Smooth muscle cell (in vitro differentiated cells): ENCODE data around the gene ALK. TPM values are rescaled to one million over a fixed set of nuclear protein-coding genes. Genes with fewer than 3 reads are reported as not detected.

ENCODE experiments used
- DNase-seq: peaks from one replicate; lab custom pipeline; 2025; ENCODE audit not compliant: unreplicated experiment; lab: John Stamatoyannopoulos, UW
- H2AFZ ChIP-seq: fragments of 200-600 bp; sonication (generic); 2 replicates; pipeline ENCODE4 v1.6.0; 2016; ENCODE audit warnings: antibody characterized with exemption, low read depth, mild to moderate bottlenecking
- H3F3A ChIP-seq: fragments of 200-600 bp; sonication (generic); 2 replicates; pipeline ENCODE4 v1.6.0; 2017; ENCODE audit warnings: antibody characterized with exemption, low read depth
- H3K27ac ChIP-seq: fragments of 200-600 bp; sonication (generic); 2 replicates; pipeline ENCODE4 v1.5.1; 2016; ENCODE audit warnings: low read depth, mild to moderate bottlenecking
- H3K27me3 ChIP-seq: fragments of 200-600 bp; sonication (generic); 2 replicates; pipeline ENCODE4 v1.6.1; 2016; ENCODE audit warnings: low read depth, mild to moderate bottlenecking
- H3K36me3 ChIP-seq: fragments of 200-600 bp; sonication (generic); 2 replicates; pipeline ENCODE4 v1.5.1; 2016; ENCODE audit warnings: low read depth
- H3K4me1 ChIP-seq: fragments of 200-600 bp; sonication (generic); 2 replicates; pipeline ENCODE4 v1.5.1; 2016; ENCODE audit warnings: low read depth
- H3K4me2 ChIP-seq: fragments of 200-600 bp; sonication (generic); 2 replicates; pipeline ENCODE4 v1.6.0; 2016; ENCODE audit warnings: mild to moderate bottlenecking
- H3K4me3 ChIP-seq: fragments of 200-600 bp; sonication (generic); 2 replicates; pipeline ENCODE4 v1.5.1; 2016; ENCODE audit warnings: mild to moderate bottlenecking
- H3K79me2 ChIP-seq: fragments of 200-600 bp; sonication (generic); 2 replicates; pipeline ENCODE4 v1.6.0; 2016; ENCODE audit warnings: low read depth, mild to moderate bottlenecking
- H3K9ac ChIP-seq: fragments of 200-600 bp; sonication (generic); 2 replicates; pipeline ENCODE4 v1.6.0; 2016; ENCODE audit warnings: low read depth
- H3K9me3 ChIP-seq: fragments of 200-600 bp; sonication (generic); replicated peaks from 2 replicates; pipeline ENCODE4 v1.5.1; 2016; ENCODE audit warnings: low read depth
- H4K20me1 ChIP-seq: fragments of 200-600 bp; sonication (generic); 2 replicates; pipeline ENCODE4 v1.6.0; 2016; ENCODE audit warnings: low read depth
- CTCF ChIP-seq: fragments of 200-600 bp; sonication (generic); IDR thresholded peaks from 2 replicates; pipeline ENCODE4 v1.5.1; 2017; ENCODE audit warnings: borderline replicate concordance, mild to moderate bottlenecking, antibody characterized with exemption; ENCODE audit not compliant: insufficient read depth, poor library complexity, severe bottlenecking
- WGBS: methylation state at CpG from one replicate; pipeline ENCODE4 v1.1.7; 2016; ENCODE audit warnings: low lambda C conversion rate; 5-methylcytosine and 5-hydroxymethylcytosine counted together
- polyA plus RNA-seq: library from polyadenylated mRNA; unstranded; fragments of >200 nt; fragmentation: Nextera tagmentation; extraction: Ambion mirVana; gene quantifications from 2 replicates; pipeline ENCODE4 v1.2.1, GENCODE V29; 2016
- total RNA-seq: library from RNA; depleted of rRNA; stranded (reverse); fragments of >200 nt; gene quantifications from 2 replicates; pipeline ENCODE4 v1.2.3, GENCODE V29; 2014

Gene ALK
- total and polyA plus RNA-seq, 2 experiments from 2014 or later, result 0.13 to 0.19 TPM

DNA sequence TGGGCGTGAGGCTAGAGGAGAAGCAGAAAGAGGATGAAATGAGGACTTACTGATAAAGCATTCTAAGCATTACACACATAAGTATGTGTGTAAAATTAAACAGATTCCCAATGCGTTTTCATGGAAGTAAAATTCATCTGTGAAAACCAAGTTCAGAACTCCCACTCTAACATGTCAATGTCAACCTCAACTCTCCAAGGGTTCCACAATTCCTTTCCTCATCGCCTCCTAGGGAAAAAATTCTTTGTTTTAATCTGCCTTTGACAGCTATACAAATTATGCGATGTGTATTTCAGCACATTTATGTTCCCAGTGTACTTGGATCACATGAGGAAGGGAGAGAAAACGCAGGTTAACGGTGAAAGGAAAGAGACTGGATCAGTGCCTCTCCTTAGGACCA, 729.6 kb downstream of the ALK start:
- H3K4me2 ChIP-seq, result peak overlapping the region; percentile 4
- WGBS, result 86% methylated on average over 6 of the region's 6 CpGs
- no peaks in the 10 kb centered on the region for H3K4me1 ChIP-seq
- no peak overlapping the region for H3K9ac ChIP-seq
- H2AFZ ChIP-seq, result no peak overlapping the region
- no peak for TF ChIP-seq CTCF
- H3K79me2 ChIP-seq, result no peaks in the 10 kb centered on the region
- no peak for DNase-seq
- H3K9me3 ChIP-seq, result peaks cover 6% of the 10 kb centered on the region
- no peaks in the 10 kb centered on the region for H3K36me3 ChIP-seq
- H3F3A ChIP-seq, result no peaks in the 10 kb centered on the region
- peak overlapping the region; percentile 39 for H3K27ac ChIP-seq
- H3K4me3 ChIP-seq, result no peak overlapping the region
- no peaks in the 10 kb centered on the region for H3K27me3 ChIP-seq
- H4K20me1 ChIP-seq, result no peaks in the 10 kb centered on the region

- Histone ChIP-seq H3K4me1 (no peaks in the 10 kb centered on the region), H3K4me3 (no peak overlapping the region), H3K27me3 (no peaks in the 10 kb centered on the region), H3K9ac (no peak overlapping the region), H3F3A (no peaks in the 10 kb centered on the region), H3K9me3 (peaks cover 6% of the 10 kb centered on the region), H3K4me2 (no peak overlapping the region), H3K36me3 (no peaks in the 10 kb centered on the region), H3K79me2 (no peaks in the 10 kb centered on the region), H4K20me1 (no peaks in the 10 kb centered on the region), H3K27ac (no peak overlapping the region), H2AFZ (no peak overlapping the region)
- DNase-seq, result no peak
- WGBS, result 92% methylated on average over 5 of the region's 5 CpGs
- TF ChIP-seq CTCF, result no peak
Observed at GRCh38 chr2:29189052-29189451, 732.3 kb downstream of the ALK start.

- no peak overlapping the region for H3K9ac ChIP-seq
- no peak for TF ChIP-seq CTCF
- no peaks in the 10 kb centered on the region for H3K27me3 ChIP-seq
- no peaks in the 10 kb centered on the region for H3K4me1 ChIP-seq
- no peak for DNase-seq
- H3K4me3 ChIP-seq, result no peak overlapping the region
- no peak overlapping the region for H3K27ac ChIP-seq
- H2AFZ ChIP-seq, result no peak overlapping the region
- peaks cover 6% of the 10 kb centered on the region for H3K9me3 ChIP-seq
- no peaks in the 10 kb centered on the region for H3K79me2 ChIP-seq
- H3K4me2 ChIP-seq, result no peak overlapping the region
- H3K36me3 ChIP-seq, result no peaks in the 10 kb centered on the region
- no peaks in the 10 kb centered on the region for H4K20me1 ChIP-seq
- WGBS, result 24% methylated on average over 2 of the region's 2 CpGs
- H3F3A ChIP-seq, result no peaks in the 10 kb centered on the region
Observed at GRCh38 chr2:29187926-29188325, 733.5 kb downstream of the ALK start.

DNA sequence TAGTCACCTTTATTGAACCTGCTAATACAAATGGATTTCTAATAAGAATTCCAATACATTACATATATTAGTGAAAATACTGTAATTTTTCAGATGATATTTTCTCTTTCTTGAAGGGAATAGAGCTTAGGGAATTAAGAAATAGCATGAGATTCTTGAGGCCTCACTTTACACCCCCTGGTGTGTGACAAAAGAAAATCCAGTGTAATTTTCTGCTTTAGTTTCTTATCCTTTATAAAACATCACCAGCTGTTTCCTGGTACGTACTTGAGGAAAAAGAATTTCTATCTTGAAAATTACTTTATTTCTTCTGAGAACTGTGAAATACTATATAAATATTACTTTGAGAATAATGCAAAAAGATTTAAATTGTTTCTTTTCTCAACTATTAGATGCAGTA, 734.6 kb downstream of the ALK start:
- no peak for TF ChIP-seq CTCF
- Histone ChIP-seq H3K79me2 (no peaks in the 10 kb centered on the region), H3K9me3 (peaks cover 6% of the 10 kb centered on the region), H3K4me1 (no peaks in the 10 kb centered on the region), H3K27me3 (no peaks in the 10 kb centered on the region), H3K4me3 (no peak overlapping the region), H3K27ac (no peak overlapping the region), H2AFZ (no peak overlapping the region), H3K36me3 (no peaks in the 10 kb centered on the region), H3K9ac (no peak overlapping the region), H3K4me2 (no peak overlapping the region), H3F3A (no peaks in the 10 kb centered on the region), H4K20me1 (no peaks in the 10 kb centered on the region)
- DNase-seq, result no peak
- 97% methylated on average over 1 of the region's 1 CpG for WGBS
